Endometrial microvascular endothelial cells (primary cell): ENCODE results near the gene XYLT1. TPM values are rescaled to one million over a fixed set of nuclear protein-coding genes. Genes with fewer than 3 reads are reported as not detected.

ENCODE experiments used
- in situ Hi-C: cut with HindIII; loops from 2 replicates; pipeline ENCODE4 v1.10.0; 2017; ENCODE audit warnings: low sequenced_read_pairs, low pct_unique_long_range_greater_than_20kb; ENCODE audit errors: inconsistent ontology term
- total RNA-seq: library from RNA; depleted of rRNA; stranded (reverse); fragments of >200 nt; gene quantifications from one replicate; pipeline ENCODE4 v1.2.3, GENCODE V29; 2015; ENCODE audit errors: inconsistent ontology term

XYLT1 gene
- total RNA-seq, 1 donor from 2014 or later = 0.09 TPM

DNA sequence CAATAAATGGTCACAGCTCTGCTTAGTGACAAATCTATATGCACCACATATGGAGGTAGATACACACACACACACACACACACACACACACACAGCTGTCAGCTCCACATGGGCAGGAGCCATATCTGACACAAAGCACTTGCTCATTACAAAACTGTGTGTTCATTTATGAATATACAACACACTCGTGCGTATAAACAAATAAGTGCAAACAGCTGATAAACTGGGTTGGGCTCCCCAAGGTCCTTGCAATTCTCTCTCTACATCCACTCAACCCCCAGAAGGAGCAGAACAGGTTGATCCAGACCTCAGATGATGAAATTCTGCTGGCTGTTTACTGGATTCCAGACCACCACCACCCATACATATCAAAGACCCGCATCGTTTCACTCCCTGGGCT lies 140.7 kb downstream of the XYLT1 start:
- in situ Hi-C loops = no loop called here

DNA sequence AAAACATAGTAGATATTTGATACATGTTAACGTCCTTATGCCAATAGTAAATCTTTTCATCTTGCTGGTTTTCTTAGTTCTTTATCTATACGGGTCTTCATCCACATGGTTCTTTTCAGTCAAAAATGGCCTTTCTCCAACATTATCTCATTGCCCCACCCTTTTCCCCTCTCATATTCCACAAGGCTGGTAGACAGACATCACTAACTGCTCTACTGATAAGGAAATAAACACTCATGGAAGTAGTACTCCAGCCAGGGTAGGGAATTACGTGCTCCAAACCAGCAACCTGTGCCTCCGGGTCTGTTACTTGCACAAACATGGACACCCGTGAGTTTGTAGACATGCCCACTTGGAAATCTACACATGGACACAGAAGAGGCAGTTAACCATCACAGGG lies 141.4 kb downstream of the XYLT1 start:
- in situ Hi-C loops = no loop called here

DNA sequence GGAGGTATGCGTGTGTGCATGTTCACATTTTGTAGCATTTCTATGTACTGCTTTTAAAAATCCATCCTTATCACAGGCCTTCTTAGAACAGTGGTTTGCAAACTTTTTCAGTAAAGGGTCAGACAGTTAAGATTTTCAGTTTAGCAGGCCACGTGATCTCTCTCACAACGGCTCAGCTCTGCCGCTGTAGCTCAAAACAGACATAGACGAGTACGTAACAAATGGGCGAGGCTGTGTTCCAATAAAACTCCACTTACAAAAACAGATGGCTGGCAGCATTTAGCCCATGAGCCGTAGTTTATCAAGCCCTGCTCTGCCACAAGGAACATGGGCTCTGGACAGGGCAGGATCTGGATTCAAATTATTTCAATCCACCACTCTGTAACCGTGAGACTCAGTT lies 141.8 kb downstream of the XYLT1 start:
- in situ Hi-C loops = no loop called here

GRCh38 chr16:17327664-17328335 lies 143.0 kb downstream of the XYLT1 start:
- in situ Hi-C loops = no loop called here

DNA sequence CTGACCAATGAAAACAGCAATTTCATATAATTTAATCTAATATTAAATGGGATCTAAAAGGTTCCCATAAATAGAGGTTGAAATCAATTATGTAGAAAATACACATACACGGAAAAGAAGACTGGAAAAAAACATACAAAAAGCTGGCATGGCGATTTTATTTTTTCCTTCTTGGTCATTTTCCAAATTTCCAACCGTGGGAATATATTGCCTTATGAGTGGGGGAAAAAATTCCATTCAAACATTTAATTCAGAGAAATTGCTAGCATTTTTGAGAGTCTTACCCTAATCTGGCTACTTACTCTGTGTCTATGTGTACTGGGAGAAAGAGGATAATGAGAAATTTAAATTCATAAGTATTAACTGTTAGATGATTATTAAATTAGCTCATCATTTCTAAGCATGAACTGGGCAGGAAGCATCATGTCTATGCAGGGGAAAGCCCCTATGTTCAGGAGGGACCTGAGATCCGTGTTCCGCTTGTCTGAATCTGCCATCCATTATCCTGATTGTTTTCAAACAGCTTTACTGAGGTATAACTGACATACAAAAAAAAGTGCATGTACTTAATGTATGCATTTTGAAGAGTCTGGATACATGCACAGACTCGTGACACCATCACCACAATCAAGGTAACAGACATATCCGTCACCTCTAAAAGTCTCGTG lies 145.2 kb downstream of the XYLT1 start:
- in situ Hi-C loops = no loop called here

DNA sequence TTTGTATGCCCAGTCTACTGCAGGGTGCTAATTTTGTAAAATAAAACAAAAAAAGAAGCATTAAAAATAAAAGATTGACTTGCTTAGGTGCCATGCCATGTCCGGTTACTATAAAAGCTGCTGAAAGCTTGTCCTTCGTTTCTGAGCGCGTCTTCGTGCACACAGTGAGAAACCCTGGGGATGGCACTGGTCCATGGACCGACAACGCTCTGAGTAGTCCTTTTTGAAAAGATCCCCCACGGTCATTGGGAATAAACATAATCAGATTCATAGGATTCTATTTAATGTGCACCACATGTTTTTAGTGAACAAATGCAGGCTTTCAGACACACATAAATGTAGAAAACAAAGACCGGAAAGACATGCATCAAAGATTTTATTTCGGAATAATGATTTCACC lies 146.3 kb downstream of the XYLT1 start:
- in situ Hi-C loops = no loop called here

- in situ Hi-C loops = no loop called here
These were observed 147.6 kb downstream of the XYLT1 start for GRCh38 chr16:17323171-17323570.

GRCh38 chr16:17321824-17322223 lies 148.9 kb downstream of the XYLT1 start:
- in situ Hi-C loops = no loop called here

- in situ Hi-C loops = no loop called here
These were observed 150.8 kb downstream of the XYLT1 start for GRCh38 chr16:17320009-17320408.

GRCh38 chr16:17318238-17318637 lies 152.5 kb downstream of the XYLT1 start:
- in situ Hi-C loops = no loop called here

DNA sequence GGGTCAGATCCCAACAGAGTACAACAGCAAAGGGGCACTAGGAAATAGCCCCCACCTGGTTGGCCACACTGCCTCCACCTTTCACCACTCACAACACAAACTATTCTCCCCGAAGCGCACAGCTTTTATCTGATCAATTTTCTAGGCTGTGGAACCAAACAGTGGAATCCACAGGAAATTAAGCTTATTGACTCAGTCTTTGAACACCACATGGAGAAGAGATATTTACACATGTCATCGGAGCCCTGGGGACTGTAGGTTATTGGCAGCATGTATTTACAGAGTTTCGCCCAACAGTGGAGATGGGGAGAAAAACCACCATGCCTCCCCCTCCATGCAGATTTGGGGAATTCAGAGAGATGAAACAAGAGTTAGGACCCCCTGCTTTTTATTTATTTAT lies 154.8 kb downstream of the XYLT1 start:
- in situ Hi-C loops = no loop called here

DNA sequence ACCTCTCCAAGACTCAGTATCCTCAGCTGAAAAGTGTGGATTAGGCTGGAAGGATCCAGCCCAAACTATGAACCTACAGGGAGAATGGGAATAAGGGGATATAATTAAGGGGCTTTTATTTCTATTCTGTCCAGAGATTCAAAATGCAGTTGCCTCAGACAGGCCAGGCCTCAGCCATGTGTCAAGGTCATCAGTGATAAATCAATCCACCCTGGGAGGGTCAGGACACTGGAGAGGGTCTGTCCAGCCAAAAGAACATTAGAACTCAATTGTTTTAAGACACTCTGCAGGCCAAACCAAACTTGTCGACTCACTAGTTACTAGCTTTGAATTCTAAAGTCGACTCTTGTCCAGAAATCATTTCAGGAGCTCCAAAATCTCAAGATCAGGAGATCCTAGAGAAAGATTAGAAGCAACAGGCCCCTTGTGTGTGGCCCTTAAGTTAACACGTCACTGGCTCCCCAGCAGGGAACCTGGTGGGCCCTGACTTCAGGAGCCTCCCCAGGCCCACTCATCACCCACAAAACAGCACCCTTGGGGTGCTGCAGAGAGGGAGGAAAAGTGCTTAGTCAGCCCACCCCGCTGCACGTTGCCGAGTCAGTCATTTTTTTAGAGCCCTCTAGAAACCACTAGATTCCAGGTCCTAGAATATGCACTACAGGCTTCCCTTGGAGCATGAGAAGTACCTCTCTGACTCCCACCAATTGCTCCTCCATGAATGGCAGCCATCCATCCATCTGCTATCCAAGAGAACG lies 156.8 kb downstream of the XYLT1 start:
- in situ Hi-C loops = no loop called here

DNA sequence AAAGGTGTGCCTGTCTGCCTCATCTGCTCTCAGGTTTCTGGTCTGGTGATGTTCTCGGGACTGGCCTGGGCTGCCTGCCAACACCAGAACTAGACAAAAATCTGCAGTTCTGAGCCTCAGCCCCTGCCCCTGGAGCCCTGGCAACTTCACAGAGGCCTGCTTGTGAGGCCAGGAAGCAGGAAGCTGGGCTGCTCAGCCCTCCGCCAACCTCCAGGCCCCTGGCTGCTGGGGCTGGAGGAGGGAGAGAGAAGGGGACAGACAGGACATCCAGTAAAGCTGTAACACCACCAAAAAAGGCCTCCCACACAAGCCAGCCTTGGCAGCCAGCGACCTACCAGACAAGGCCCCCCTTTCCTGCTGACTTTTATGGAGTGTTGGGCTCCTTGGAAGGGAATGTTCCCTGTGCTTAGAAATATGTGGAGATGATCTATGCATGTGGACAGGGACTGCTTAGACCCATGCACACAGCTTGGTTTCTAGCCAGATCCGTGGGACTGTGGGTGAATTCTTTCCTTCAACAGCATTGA lies 157.6 kb downstream of the XYLT1 start:
- in situ Hi-C loops = no loop called here

- in situ Hi-C loops = no loop called here
These were observed 158.6 kb downstream of the XYLT1 start for GRCh38 chr16:17312094-17312710.

DNA sequence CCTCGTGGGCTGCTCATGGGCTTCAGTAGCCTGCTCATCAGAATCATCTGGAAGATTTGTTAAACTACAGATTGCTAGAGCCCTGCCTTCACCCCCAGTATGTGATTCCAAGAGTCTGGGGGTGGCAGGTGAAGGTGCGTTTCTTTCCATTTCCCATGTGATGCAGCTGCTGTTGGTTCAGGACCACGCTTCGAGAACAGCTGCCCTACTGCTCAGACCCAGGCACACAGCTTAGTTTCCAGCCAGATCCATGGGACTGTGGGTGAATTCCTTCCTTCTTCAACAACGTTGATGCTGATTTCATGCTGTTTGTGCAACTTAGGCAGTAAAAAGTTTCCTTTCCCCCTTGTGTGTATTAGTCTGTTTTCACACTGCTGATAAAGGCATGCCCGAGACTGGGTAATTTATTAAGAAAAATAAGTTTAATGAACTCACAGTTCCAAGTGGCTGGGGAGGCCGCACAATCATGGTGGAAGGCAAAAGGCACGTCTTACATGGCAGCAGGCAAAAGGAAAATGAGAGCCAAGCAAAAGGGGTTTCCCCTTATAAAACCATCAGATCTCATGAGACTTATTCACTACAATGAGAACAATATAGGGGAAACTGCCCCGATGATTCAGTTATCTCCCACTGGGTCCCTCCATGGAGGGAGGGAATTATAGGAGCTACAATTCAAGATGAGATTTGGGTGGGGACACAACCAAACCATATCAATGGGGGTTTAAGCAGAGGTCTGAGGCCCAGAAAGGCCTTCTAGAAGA lies 159.2 kb downstream of the XYLT1 start:
- in situ Hi-C loops = no loop called here

- in situ Hi-C loops = no loop called here
These were observed 161.2 kb downstream of the XYLT1 start for GRCh38 chr16:17309510-17309909.

GRCh38 chr16:17308186-17308585 lies 162.6 kb downstream of the XYLT1 start:
- in situ Hi-C loops = no loop called here

DNA sequence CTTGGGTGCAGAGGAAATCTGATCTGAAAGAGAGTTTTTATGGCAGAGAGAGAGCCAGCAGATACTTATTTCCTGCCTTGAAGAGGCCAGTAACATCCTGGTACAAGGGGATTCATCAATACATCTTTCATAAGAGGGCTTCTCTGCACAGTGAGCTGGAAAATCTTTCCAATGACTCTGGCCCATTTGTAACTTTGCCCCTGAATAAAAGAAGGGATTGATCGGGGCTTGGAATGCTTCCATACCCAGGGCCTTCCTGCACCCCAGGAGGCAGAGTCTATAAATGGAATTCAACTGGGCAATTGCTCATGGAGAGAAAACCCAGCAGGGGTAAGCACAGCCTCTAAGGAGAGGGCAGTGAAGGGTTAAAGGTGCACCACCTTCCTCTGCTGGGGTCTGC lies 163.3 kb downstream of the XYLT1 start:
- in situ Hi-C loops = no loop called here

- in situ Hi-C loops = no loop called here
These were observed 164.0 kb downstream of the XYLT1 start for GRCh38 chr16:17306745-17307144.
